GM23338 (cell line): Measurements from ENCODE around the gene NCOA1. TPM values are rescaled to one million over a fixed set of nuclear protein-coding genes. Genes with fewer than 3 reads are reported as not detected.

Experiments used
- ATAC-seq: fragments of 200-7000 bp; cut with Tn5 transposase; 3 replicates; pipeline ENCODE4 v1.9.1; 2020
- DNase-seq: peaks from one replicate; pipeline ENCODE4 v3.0.0-alpha.2; 2015; ENCODE audit warnings: low spot score
- H2AFZ ChIP-seq: fragments of 200-600 bp; sonication (generic); 2 replicates; pipeline ENCODE4 v1.8.0; 2016; ENCODE audit warnings: antibody characterized with exemption, mild to moderate bottlenecking, moderate library complexity
- H3F3A ChIP-seq: fragments of 200-600 bp; sonication (generic); replicated peaks from 2 replicates; pipeline ENCODE4 v1.8.0; 2017; ENCODE audit warnings: antibody characterized with exemption, mixed run types, low read depth
- H3K27ac ChIP-seq: fragments of 200-600 bp; sonication (generic); 2 replicates; pipeline ENCODE4 v1.6.1; 2016; ENCODE audit warnings: low read depth
- H3K27me3 ChIP-seq: fragments of 200-600 bp; sonication (generic); 2 replicates; pipeline ENCODE4 v1.8.0; 2016; ENCODE audit warnings: mild to moderate bottlenecking, mixed run types, moderate library complexity; ENCODE audit not compliant: insufficient read depth
- H3K36me3 ChIP-seq: fragments of 200-600 bp; sonication (generic); 2 replicates; pipeline ENCODE4 v1.8.0; 2016; ENCODE audit warnings: mild to moderate bottlenecking; ENCODE audit not compliant: insufficient read depth
- H3K4me1 ChIP-seq: fragments of 200-600 bp; sonication (generic); 2 replicates; pipeline ENCODE4 v1.8.0; 2016; ENCODE audit warnings: mild to moderate bottlenecking, moderate library complexity; ENCODE audit not compliant: insufficient read depth
- H3K4me2 ChIP-seq: fragments of 200-600 bp; sonication (generic); 2 replicates; pipeline ENCODE4 v1.7.1; 2017; ENCODE audit warnings: mixed run types
- H3K4me3 ChIP-seq: fragments of 200-600 bp; sonication (generic); 2 replicates; pipeline ENCODE4 v1.6.1; 2016; ENCODE audit warnings: mixed run types
- H3K79me2 ChIP-seq: fragments of 200-600 bp; sonication (generic); replicated peaks from 2 replicates; pipeline ENCODE4 v1.8.0; 2017; ENCODE audit warnings: mild to moderate bottlenecking; ENCODE audit not compliant: insufficient read depth
- H3K9me2 ChIP-seq: fragments of 200-600 bp; sonication (generic); 2 replicates; pipeline ENCODE4 v1.8.0; 2017; ENCODE audit not compliant: insufficient read depth
- H4K20me1 ChIP-seq: fragments of 200-600 bp; sonication (generic); replicated peaks from 2 replicates; pipeline ENCODE4 v1.8.0; 2017; ENCODE audit warnings: mild to moderate bottlenecking; ENCODE audit not compliant: insufficient read depth
- H3K27ac Mint-ChIP-seq: 2 replicates; pipeline ENCODE4 v1.8.0; 2020; ENCODE audit warnings: inconsistent platforms, mild to moderate bottlenecking, moderate library complexity, mixed read lengths
- H3K27me3 Mint-ChIP-seq: 3 replicates; pipeline ENCODE4 v1.8.0; 2022; ENCODE audit warnings: low read depth, mild to moderate bottlenecking, moderate library complexity, mixed read lengths, inconsistent platforms; ENCODE audit not compliant: insufficient read depth, poor library complexity
- H3K36me3 Mint-ChIP-seq: 3 replicates; pipeline ENCODE4 v1.8.0; 2021; ENCODE audit warnings: low read depth, mild to moderate bottlenecking, inconsistent platforms, moderate library complexity, mixed read lengths
- H3K4me1 Mint-ChIP-seq: 3 replicates; pipeline ENCODE4 v1.8.0; 2020; ENCODE audit warnings: mild to moderate bottlenecking, inconsistent platforms, mixed read lengths
- H3K4me3 Mint-ChIP-seq: 3 replicates; pipeline ENCODE4 v1.8.0; 2021; ENCODE audit warnings: moderate library complexity, mild to moderate bottlenecking, inconsistent platforms, mixed read lengths
- H3K9me3 Mint-ChIP-seq: 3 replicates; pipeline ENCODE4 v1.8.0; 2020; ENCODE audit warnings: moderate library complexity, mild to moderate bottlenecking, inconsistent platforms, mixed read lengths
- CREB1 ChIP-seq: fragments of 250-450 bp; sonication (Bioruptor Pico); IDR thresholded peaks from 2 replicates; pipeline ENCODE4 v1.5.0; 2020; ENCODE audit warnings: low read depth, mild to moderate bottlenecking, moderate library complexity
- CTCF ChIP-seq, 2 experiments: fragments of 200-600 bp in 1 of 2; sonication (generic) in 1 of 2; conservative IDR thresholded peaks; 2 replicates each; pipeline versions ENCODE4 v1.5.1 to v1.6.1; 2016 to 2017; ENCODE audit warnings: antibody characterized with exemption in 2 of 2, low read depth in 2 of 2, mild to moderate bottlenecking in 2 of 2, moderate library complexity in 1 of 2
- ETS1 ChIP-seq: IDR thresholded peaks from 2 replicates; pipeline ENCODE4 v1.6.1; 2016; ENCODE audit warnings: antibody characterized with exemption
- EZH2 ChIP-seq: fragments of 200-600 bp; sonication (generic); IDR thresholded peaks from one replicate; pipeline ENCODE4 v1.8.0; 2017; ENCODE audit warnings: antibody characterized with exemption, mild to moderate bottlenecking, low read depth; ENCODE audit not compliant: unreplicated experiment
- EZH2phosphoT487 ChIP-seq: fragments of 200-600 bp; sonication (generic); IDR thresholded peaks from one replicate; pipeline ENCODE4 v1.8.1; 2018; ENCODE audit warnings: antibody characterized with exemption; ENCODE audit not compliant: unreplicated experiment
- JUNB ChIP-seq: IDR thresholded peaks from one replicate; pipeline ENCODE4 v1.6.1; 2016; ENCODE audit warnings: antibody characterized with exemption; ENCODE audit not compliant: unreplicated experiment
- NANOG ChIP-seq: IDR thresholded peaks from 2 replicates; pipeline ENCODE4 v1.6.1; 2016; ENCODE audit warnings: antibody characterized with exemption, borderline replicate concordance
- POLR2AphosphoS5 ChIP-seq: IDR thresholded peaks from 2 replicates; pipeline ENCODE4 v1.6.1; 2016; ENCODE audit warnings: antibody characterized with exemption, low read depth
- REST ChIP-seq: IDR thresholded peaks from one replicate; pipeline ENCODE4 v1.6.1; 2018; ENCODE audit warnings: antibody characterized with exemption; ENCODE audit not compliant: unreplicated experiment
- STAT1 ChIP-seq: IDR thresholded peaks from one replicate; pipeline ENCODE4 v1.6.1; 2016; ENCODE audit warnings: antibody characterized with exemption; ENCODE audit not compliant: unreplicated experiment
- ZNF114 ChIP-seq: fragments of 250-450 bp; sonication (Bioruptor Pico); IDR thresholded peaks from 2 replicates; pipeline ENCODE4 v1.5.0; 2020; ENCODE audit warnings: mild to moderate bottlenecking, moderate library complexity
- polyA plus RNA-seq: library from polyadenylated mRNA; unstranded; fragments of >200 nt; fragmentation: Nextera tagmentation; extraction: Ambion mirVana; gene quantifications from 2 replicates; pipeline ENCODE4 v1.2.1, GENCODE V29; 2016
- total RNA-seq: library from RNA; depleted of rRNA; stranded (reverse); fragments of >200 nt; shearing (Covaris generic); gene quantifications from 2 replicates; pipeline ENCODE4 v1.2.3, GENCODE V29; 2014

Gene NCOA1
- total and polyA plus RNA-seq, 2 experiments from 2014 or later, result 7.1 to 15.1 TPM

- no peak for TF ChIP-seq CTCF (conservative IDR thresholded peaks at IDR 0.05; ENCODE audit: low read depth in 2 of 2)
- no peak for TF ChIP-seq CREB1
- TF ChIP-seq ETS1, result no peak
- TF ChIP-seq POLR2AphosphoS5, result no peak
- no peak for TF ChIP-seq REST
- TF ChIP-seq ZNF114 (CRISPR knock-in tag), result no peak
- no peak for TF ChIP-seq EZH2phosphoT487
- TF ChIP-seq STAT1, result no peak
- TF ChIP-seq NANOG, result no peak
- no peak for TF ChIP-seq JUNB
These were observed 265.7 kb downstream of the NCOA1 start (continued) for GRCh38 chr2:24756789-24757188.

- Mint-ChIP-seq H3K36me3 (peaks cover 3% of the 10 kb centered on the region; the same call in 2 of the 3 replicates), H3K27ac (no peak overlapping the region), H3K9me3 (no peaks in the 10 kb centered on the region), H3K27me3 (peaks cover 5% of the 10 kb centered on the region), H3K4me1 (no peaks in the 10 kb centered on the region), H3K4me3 (no peak overlapping the region)
- ATAC-seq (no peak), DNase-seq (no peak)
- Histone ChIP-seq H4K20me1 (no peaks in the 10 kb centered on the region; the same call in 1 of the 2 replicates), H2AFZ (no peak overlapping the region), H3K9me2 (no peaks in the 10 kb centered on the region), H3K27me3 (no peaks in the 10 kb centered on the region), H3K4me2 (no peak overlapping the region), H3K36me3 (peaks cover 7% of the 10 kb centered on the region; the same call in 1 of the 2 replicates), H3F3A (no peaks in the 10 kb centered on the region), H3K79me2 (no peaks in the 10 kb centered on the region), H3K4me1 (no peaks in the 10 kb centered on the region), H3K4me3 (no peak overlapping the region), H3K27ac (no peak overlapping the region)
- TF ChIP-seq EZH2, result no peak
- no peak for TF ChIP-seq REST
- TF ChIP-seq ETS1, result no peak
These were observed 270.8 kb downstream of the NCOA1 start for GRCh38 chr2:24761866-24762265.
